Stimulated activated CD8-positive, alpha-beta memory T cell treated with anti-CD3 and anti-CD28 coated beads, Interleukin-7, amount 100 ng/mL, for 48 hours (primary cell): Measurements from ENCODE around the gene ADAMTS2.

ENCODE experiments used
- DNase-seq, 2 donors: peaks; one replicate each; pipeline ENCODE4 v3.0.0-alpha.2; 2020; ENCODE audit warnings: low read depth in 1 of 2; ENCODE audit errors: extremely low read depth in 1 of 2

Gene ADAMTS2

DNA sequence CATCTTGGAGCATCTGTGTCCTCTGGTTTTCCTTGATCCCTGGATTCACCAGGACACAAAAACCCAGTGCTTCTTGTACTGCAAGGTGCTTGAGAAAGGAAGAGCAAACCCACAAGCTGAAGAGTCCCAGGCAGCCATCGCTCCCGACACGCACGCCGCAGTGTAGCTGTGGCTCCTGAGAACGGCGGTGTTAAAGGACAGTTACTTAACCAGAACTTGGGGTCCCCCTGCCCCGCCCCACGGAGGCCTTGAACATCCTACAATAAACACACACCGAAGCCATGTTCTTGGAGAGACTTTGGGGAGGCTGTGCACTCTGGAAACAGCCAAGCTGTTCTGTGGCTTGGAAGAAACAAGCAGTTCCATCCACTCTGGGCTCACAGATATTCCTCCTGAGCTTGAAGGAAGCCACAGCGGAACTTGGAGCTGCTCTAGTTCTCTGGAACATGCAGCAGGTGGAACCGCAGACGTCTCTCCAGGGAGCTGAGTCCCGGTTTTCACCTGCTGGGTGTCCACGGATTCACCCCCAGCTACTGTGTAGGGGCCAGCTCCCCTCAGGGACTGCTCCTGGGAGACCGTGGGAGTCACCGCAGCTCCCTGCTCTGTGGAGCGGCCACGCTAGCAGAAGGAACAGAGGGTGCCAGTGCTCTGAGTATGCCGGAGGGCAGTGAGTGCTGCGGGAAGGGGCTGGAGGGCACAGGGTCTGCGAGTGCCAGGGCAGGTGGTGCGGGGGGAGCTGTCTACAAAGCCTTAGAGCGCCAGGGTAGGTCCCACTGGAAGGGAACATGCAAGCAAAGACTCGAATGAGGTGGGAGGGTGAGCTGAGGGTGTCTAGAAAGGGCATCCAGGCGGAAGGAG is 107.3 kb downstream of the ADAMTS2 start:
- no peak for DNase-seq

DNA sequence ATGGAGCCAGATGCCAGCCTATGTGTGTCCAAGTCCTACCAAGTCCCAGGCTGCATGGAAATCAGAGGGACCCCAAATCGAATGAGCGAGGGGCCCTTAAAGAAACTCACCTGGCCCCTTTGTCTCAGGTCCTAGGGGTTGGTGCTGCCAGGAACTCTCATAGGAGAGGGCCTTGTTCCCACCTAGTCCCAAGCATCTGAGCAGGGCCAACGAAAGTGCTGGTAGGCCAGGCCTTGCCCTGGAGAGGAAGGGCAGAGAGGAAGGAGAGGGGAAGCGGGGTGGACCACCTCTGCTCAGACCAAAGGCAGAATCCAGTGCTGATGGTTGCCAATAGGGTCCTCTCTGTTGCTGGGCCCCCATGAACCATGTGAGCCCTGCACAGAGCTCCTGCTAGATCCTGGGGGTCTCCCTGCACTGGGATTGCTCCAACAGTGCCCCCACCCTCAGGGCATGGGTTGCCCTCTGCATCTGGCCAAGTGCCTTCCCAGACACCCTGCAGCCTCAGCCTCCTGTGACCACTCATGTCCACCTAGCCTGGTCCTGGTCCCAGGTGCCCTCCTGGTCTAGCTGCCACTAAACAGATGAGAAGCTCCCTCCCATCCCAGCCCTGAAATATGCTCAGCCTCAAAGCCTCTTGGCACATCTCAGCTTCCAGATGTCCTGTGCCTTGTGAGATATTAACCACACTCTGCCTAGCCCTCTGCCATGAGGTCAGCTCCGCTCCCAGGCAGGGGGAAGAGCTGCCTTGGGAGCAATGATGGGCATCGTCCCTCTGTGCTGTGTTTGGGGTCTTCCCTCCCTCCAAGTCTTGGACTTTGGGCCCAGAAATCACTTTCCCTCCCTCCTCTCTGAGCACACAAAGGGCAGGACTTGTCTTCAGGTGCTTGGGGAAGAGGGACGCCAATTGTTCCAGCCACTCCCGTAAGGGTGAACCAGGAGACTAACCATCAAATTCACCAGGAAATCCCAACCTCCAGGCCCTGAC is 109.6 kb downstream of the ADAMTS2 start:
- DNase-seq = no peak

DNA sequence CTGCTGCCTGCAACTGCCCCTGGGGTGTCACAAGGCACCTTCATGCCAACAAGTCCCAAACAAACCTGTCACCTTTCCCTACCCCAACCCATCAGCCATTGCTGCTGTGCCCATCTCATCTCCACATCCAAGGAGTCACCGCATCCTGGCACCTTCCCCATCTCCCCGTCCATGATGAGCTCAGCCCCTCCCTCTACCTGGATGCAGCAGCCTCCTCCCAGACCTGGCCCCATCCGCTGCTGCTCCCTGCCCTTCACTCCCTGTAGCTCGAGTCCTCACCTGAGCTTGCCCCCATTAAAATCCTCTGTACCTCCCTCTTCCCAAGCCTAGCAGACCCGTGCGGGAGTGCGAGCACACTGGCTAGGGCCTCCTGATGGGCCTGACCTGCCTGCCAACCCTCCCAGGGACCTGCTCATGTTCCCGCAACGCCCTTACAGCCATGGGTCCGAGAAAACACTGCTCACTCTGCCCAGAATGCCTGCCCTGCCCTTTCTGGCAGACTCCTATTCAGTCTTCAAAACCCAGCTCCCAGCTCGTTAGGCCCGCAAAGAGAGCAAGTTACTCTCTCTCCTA is 110.6 kb downstream of the ADAMTS2 start:
- no peak for DNase-seq

DNA sequence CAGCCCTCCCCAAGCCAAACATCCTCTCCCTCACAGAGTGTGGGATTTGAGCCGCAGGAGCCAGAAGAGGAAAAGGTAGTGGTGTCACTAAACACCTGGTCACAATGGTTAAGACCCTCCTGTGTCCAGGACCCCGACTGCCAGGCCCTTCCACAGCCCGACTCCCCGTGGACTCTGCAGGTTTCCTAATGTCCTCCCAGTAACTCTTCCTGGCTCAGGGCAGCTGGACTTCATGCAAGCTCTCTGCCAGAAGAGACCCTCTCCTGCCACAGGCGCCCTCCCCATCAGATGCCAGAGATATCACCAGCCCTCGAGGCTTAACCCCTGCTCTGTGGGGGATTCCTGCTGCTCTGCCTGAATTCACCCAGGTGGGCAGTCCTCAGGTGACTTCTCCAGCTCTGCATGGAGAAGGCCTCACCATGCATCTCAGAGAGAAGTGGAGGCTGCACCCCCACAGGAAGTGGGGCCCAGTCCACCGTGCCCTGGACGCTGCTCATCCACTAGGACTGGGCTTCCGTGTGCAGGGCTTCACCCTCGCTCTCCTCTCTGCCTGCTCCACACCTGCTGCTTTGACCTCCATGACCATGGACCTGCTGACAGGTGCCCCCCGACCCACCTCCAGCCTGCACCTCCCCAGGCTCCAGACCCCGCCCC is 111.2 kb downstream of the ADAMTS2 start:
- DNase-seq = no peak

DNA sequence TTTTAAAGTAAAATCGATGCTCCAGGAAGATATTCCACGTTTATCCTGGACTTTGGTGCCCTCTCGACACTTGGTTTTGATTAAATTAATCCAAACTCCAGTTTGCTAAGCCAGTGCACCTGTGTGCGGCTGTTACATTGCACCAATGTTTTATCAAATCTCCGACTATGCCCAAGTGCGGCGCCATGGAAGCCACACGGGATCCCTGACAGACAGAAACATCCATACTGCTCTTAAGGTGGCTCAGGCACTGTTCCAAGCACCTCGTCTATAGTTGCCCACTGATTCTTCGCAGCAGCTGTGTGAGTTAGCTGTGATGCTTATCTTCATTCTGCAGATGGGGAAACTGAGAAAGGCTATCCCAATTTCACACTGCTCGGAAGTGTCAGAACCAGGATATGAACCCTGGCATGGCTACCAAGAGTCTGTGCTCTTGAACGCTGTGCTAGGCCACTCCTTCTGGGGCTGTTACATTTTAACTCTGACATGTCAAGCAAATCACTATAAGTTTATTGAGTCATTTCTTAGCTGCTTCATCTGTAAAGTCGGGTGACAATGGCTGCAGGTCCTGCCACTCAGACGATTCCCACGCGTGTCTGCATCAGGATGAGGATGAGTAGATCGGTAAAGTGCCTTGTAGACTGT is 113.0 kb downstream of the ADAMTS2 start:
- no peak for DNase-seq

DNA sequence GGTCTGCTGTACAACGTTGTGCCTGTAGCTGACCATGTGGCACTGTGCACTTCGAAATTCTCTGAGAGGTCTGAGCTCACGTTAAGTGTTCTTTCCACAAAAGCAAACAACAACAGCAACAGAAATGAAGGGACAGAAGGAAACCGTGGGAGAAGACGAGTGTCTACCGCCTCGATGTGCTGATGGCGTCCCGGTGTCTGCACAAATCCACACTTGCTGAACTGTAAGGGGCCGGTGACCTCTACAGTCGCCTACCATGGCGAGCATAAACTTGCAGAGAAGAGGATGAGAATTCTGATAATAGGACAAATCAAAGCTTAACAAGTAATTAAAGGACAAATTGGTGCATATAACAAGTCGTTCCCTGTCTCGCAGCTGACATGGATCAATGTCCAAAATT is 114.0 kb downstream of the ADAMTS2 start:
- no peak for DNase-seq

DNA sequence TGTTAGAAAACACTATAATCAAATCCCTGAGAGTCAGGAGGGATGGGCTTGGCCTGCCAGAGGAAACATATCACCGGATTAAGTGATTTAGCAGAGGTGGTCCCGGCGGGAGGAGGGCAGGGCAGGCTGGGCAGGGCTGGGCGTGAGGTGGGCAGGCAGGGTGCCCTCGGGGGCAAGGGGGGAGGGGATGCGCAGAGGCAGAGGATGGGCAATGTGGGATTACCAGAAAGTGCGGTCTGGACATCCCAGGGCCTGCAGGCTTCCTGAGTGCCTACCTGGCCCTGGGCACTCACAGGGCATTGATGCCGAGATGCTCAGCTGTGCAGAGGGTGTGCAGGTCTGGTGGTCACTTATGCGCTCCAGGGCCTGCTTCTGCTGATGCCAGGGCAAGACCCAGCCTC is 115.2 kb downstream of the ADAMTS2 start:
- DNase-seq = no peak

DNA sequence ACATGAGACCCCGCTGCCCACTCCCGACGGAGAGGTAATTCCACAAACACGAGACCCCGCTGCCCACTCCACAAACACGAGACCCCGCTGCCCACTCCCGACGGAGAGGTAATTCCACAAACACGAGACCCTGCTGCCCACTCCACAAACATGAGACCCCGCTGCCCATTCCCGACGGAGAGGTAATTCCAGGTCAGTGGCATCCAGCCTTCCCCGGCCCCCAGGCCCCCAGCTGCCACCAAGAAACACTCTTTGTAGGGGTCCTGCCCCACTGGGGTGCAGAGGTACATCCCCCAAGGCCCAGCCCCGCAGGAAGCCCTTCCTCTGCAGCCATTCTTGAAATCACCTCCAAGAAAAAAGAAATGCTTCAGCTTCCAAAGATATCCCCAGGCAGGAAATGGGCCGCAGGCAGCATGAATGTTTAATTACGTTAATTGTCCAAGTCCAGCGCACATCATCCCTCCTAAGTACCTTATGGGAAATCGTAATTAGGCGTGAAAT is 115.9 kb downstream of the ADAMTS2 start:
- DNase-seq = no peak

DNA sequence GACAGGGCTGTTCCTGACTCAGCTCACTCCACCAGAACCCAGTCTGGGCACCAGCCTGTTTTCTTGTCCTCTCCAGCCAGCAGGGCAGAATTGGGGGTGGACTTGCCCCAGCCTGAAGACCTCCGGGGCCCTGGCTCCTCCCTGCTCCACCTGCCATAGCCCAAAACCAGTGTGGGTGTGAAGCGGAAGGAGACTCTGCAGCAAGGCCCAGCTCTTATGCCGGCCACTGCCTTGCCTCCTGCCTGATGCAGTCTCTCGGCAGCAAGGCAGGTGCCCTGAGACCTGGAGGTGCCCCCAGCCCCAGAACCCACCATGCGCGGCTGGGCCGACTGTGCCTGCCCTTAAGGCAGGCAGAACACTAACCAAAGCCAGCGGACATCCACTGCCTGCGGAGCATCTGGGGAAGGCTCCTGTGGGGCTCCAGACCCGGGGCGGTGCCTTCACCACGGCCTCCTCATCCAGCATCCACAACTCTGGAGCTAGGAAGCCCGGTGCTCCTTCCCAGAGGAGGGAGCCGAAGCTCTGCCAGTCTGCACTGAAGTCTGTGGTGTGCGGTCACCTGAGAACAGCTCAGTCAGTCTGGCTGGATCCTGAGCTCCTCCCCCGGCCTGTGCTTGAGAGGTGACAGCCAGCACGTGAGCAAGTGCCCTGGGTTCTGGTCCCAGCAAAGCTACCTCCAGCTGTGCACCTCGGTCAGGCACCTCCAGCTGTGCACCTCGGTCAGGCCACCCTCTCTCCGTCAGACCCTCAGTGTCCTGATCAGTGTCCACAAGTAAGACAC is 116.7 kb downstream of the ADAMTS2 start:
- no peak for DNase-seq

DNA sequence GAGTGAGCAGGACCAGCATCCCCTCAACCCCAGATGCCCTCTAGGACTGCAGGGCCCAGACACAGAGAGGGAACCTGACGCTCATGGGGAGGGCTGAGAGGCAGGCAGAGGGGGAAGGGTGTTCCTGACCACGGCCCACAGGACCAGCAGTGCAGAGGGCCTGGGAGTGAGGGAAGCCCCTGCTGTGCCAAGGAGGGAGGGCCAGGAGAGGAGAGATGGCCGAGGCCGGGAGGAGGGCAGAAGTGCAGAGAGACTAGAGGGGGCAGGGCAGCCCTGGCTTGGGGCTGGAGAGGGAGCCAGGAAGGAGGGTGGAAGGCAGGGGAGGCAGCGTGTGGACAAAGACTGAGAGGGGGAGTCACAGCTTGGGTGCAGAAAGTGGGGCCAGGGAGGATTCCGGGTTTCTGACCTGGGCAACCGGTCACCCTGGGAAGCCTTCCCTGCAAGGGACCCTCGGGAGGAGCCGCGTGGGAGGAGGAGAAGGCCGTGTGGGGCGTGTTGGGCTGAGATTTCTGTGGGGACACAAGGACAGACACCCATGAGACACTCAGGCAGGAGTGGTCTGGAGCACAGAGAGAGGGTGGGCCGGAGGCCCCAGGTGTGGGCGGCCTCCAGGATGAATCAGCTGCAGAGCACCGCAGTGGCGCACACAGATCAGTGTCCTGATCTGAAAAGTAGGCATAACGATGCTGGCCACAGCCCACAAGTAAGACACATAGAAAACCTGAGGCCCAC is 117.5 kb downstream of the ADAMTS2 start:
- no peak for DNase-seq

DNA sequence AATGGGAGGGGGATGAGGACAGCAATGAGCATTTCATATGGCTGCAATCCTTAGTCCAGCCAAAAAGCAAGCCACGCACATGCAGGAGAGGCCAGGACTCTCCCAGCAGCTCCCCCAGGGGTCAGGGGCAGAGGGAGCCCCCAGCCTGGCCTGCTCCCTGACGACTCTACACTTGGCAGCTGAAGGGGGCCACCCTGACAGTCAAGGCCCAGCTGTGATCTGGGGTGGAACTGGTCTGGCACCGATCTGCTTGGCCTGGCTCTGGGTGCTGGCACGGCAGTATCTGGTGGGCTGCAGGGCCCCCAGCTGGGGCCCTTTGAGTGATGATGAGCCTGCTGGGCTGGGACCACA is 118.1 kb downstream of the ADAMTS2 start:
- DNase-seq = no peak

DNA sequence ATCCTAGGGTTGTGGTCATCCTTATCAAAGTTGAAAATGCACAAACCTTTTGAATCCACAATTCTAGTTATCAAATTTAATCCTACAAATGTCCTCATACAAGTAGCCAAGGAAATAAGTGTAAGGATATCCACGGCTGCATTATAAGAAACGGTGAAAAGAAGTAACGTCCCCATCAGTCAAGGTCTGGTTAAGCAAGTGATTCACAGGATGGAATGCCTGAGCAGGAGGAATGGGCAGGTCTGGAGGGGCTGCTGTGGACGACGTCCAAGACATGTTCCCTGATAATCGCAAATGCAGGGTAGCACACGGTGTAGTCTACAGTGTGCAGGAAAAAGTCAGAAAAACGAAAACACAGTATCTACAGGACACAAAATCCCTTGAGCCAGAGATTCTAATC is 118.6 kb downstream of the ADAMTS2 start:
- no peak for DNase-seq

DNA sequence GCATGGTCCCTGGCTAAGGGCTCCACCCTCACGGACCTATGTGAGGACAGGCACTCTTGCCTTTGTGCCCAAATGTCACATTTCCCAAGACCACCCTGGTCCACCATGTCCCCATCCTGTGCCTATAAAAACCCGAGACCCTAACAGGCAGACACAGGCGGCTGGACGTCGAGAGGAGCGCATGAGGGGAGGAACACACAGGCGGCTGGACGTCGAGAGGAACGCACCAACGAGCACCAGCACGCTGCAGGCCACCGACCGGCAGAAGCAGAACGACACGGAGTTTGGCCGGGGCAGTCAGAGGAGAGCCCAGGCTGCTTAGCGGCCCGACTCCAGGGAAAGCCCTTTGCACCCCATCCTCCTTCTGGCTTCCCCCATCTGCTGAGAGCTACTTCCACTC is 119.9 kb downstream of the ADAMTS2 start:
- DNase-seq = no peak

DNA sequence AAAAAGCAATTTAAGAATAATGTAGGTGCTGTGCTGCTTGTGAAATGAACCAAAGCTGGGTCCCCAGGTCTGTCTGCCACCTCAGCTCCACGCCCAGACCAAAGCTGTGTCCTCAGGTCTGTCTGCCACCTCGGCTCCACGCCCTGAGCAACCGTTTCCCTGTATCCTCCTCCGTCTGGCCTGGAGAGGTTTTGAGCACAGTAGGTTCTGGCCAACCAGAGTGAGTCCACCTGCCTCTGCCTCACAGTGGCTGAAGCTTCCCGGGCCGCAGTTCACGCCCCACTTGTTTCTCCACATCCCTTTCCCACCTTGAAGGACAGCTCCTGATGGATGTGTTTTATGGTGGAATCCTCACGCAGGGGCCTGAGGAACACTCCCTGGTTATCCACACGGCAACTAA is 120.5 kb downstream of the ADAMTS2 start:
- DNase-seq = no peak

DNA sequence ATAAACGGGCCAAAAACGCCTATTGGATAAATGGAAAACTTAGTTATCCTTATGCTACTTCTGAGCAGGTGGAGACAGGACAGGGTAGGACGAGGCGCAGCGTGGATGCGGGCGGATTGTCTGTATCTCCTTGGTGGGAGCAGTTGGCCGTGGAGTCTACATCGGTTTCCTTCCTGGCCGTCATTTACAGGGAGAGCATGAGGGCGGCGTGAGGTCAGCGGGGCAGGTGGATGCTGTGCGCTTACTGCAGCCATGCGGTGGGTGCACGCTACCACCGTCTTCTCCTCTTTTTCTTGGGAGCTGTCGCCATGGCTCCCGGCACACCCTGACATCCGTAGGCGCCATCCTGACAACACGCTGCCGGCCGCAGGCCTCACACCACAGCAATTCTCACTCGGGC is 121.3 kb downstream of the ADAMTS2 start:
- DNase-seq = no peak

DNA sequence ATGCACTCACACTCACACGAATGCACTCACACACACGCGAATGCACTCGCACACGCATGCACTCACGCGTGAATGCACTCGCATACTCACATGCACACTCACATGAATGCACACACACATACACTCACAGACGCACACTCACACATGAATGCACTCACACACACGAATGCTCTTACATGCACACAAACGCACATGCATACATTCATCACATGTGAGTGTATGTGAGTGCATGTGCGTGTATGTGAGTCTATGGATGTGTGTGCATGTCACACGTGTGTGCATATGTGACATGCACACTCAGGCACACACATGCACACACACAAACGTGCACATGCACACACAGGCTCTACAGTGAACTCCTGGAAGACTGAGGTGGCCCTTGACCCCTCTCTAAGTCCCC is 121.7 kb downstream of the ADAMTS2 start:
- DNase-seq = no peak

DNA sequence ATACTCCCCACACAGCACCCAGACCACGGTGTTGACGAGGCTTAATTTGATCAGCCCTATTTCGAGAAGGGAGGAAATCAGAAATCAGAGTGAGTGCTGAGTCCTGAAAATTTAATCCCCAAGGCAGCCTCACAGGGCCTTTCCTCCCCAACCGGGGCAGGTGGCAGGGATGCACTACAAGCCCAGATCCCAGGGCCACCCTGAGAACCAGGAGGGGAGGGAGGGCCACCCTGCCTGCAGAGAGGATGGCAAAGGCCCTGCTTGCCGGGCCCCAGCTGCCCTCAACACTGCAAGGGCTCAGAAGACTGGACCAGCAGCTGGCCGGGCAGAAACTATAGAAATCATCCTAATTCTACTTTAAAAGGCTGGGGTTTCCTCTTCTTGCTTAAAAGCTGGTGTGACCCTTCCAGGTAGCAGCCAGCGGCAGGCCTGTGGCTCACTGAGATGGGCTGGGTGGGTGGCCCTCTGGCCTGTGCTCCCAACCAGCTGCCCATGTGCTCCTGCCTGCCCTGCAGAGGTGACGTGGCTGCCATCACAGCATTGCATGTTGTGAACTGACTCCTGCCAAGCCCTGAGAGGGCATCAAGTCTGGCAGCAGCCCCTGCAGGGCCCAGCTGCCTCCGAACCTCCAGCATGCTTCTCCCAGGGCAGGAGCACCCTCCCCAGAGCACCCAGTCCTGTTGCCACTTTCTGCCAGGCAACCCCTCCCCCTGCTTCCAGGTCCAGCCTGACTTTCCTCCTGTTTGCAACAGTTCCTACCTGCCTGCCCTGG is 122.8 kb downstream of the ADAMTS2 start:
- DNase-seq = no peak

DNA sequence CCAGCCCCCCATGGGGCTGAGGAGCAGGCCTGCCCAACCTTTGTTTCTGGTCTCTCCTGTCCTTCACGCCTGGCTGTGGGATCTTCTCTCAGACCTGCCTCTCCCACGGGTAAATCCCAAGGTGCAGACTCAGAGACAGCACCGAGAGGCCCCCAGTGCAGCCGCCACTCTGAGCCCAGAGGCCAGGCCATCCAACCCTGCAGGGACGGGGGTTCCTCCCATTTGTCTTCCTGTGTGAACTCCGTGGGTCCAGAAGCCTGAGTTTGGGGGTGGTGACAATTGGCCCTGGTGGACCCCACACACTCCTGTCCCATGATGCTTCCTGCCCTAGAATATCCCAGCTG is 123.4 kb downstream of the ADAMTS2 start:
- DNase-seq = no peak
